ENCODE data around the gene ACAP2. TPM values are rescaled to one million over a fixed set of nuclear protein-coding genes. Genes with fewer than 3 reads are reported as not detected.

ACAP2 gene
- total and polyA plus RNA-seq, 5 donors, result 5.3 to 23.4 (median 21.0) TPM

DNA sequence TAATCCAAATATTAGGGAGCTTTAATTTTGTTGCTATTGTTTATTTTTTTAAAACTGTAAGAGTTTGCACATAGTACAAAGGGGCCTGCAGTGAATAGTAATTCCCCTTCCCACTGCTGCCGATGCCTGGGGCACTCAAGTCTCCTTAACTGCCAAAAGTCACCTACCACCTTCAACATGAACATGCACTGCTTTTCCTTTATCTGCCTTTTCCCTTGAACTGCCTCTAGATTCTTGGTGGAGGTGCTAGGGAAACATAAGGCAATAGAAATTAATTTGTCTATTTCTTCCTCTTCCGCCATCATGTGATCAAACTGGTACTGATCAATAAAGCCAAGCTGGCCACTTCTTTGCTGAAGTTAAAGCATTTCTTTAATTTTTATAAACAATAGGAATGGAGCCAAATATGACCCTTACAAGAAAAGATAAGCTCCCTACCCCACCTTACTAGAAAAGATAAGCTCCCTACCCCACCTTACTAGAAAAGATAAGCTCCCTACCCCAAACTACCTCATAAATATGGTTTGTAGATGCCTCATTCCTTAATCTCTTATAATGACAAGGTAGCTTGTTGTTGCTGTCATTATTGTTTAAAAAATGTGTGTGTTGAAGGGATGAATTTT lies 17.4 kb upstream of the ACAP2 start:
- Histone ChIP-seq H3K27ac (ENCODE audit: low read length) (no peak overlapping the region), H3K4me1 (ENCODE audit: control insufficient read depth, insufficient read depth, low read length) (no peaks in the 10 kb centered on the region), H3K4me3 (ENCODE audit: low read length) (no peak overlapping the region), H3K9me3 (ENCODE audit: control insufficient read depth, low read length) (no peaks in the 10 kb centered on the region), H3K27me3 (ENCODE audit: control insufficient read depth, insufficient read depth) (no peaks in the 10 kb centered on the region)
- DNase-seq, result no peak
- WGBS, result 93% methylated on average over 2 of the region's 2 CpGs
- intact Hi-C loops (cut with DNase I), result no loop called here
- no peak for ATAC-seq

DNA sequence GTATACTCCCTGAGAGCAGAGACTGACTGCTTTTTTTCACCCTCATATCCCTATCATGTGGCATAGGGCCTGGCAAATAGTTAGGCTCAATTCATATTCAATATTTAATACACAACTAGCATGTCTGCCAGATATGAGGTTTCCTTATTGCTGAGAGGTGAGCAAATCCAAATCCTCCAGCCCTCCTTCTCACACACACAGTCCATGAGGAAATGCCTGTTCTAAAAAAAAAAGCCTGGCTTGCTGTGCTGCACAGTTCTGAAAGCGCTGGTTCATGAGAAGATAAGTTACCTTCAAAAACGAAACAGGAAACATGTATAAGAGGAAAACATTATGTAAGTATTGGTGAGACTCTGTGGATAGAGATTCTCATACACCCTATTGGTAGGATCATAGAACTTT lies 15.5 kb upstream of the ACAP2 start:
- ATAC-seq, result peak; percentile 51 to 63
- intact Hi-C loops (cut with DNase I), result no loop called here

GRCh38 chr3:195455789-195456188 lies 13.0 kb upstream of the ACAP2 start:
- no peak for DNase-seq
- no peak for ATAC-seq
- Histone ChIP-seq H3K27ac (ENCODE audit: low read length) (no peak overlapping the region), H3K27me3 (ENCODE audit: control insufficient read depth, insufficient read depth) (no peaks in the 10 kb centered on the region), H3K4me1 (ENCODE audit: control insufficient read depth, insufficient read depth, low read length) (peaks cover 3% of the 10 kb centered on the region), H3K4me3 (ENCODE audit: low read length) (no peak overlapping the region), H3K9me3 (ENCODE audit: control insufficient read depth, low read length) (no peaks in the 10 kb centered on the region)
- 92% methylated on average over 7 of the region's 7 CpGs for WGBS
- intact Hi-C loops (cut with DNase I), result no loop called here

More for the DNA sequence above, 15.5 kb upstream of the ACAP2 start:
- no peak overlapping the region for H3K4me3 ChIP-seq (ENCODE audit: low read length)
- H3K4me1 ChIP-seq (ENCODE audit: control insufficient read depth, insufficient read depth, low read length), result no peaks in the 10 kb centered on the region
- no peak for DNase-seq
- no peaks in the 10 kb centered on the region for H3K9me3 ChIP-seq (ENCODE audit: control insufficient read depth, low read length)
- 22% methylated on average over 2 of the region's 2 CpGs for WGBS
- H3K27ac ChIP-seq (ENCODE audit: low read length), result no peak overlapping the region
- no peaks in the 10 kb centered on the region for H3K27me3 ChIP-seq (ENCODE audit: control insufficient read depth, insufficient read depth)

DNA sequence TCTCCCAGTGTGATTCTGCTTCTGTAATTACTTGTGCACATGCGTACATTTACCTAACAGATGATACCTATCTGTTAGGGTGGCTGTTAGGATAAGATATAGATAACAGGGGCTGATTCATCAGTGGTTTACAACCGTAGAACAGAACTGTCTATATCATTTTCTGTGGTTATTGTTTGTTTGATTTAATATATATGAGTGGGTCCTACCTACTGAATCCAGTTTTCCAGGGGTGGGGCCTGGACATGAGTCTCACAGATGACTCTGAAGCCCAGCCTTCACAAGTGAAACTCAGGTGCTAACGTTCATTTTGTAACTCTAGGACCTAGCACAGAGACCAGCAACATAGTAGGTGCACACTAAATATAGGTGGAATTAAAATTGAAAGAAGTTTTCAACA lies 10.4 kb upstream of the ACAP2 start:
- Histone ChIP-seq H3K27me3 (ENCODE audit: control insufficient read depth, insufficient read depth) (no peaks in the 10 kb centered on the region), H3K4me3 (ENCODE audit: low read length) (no peak overlapping the region), H3K27ac (ENCODE audit: low read length) (no peak overlapping the region), H3K9me3 (ENCODE audit: control insufficient read depth, low read length) (no peaks in the 10 kb centered on the region), H3K4me1 (ENCODE audit: control insufficient read depth, insufficient read depth, low read length) (peaks cover 6% of the 10 kb centered on the region)
- intact Hi-C loops (cut with DNase I), result no loop called here
- no peak for DNase-seq
- no peak for ATAC-seq
- WGBS, result 90% methylated on average over 3 of the region's 3 CpGs

DNA sequence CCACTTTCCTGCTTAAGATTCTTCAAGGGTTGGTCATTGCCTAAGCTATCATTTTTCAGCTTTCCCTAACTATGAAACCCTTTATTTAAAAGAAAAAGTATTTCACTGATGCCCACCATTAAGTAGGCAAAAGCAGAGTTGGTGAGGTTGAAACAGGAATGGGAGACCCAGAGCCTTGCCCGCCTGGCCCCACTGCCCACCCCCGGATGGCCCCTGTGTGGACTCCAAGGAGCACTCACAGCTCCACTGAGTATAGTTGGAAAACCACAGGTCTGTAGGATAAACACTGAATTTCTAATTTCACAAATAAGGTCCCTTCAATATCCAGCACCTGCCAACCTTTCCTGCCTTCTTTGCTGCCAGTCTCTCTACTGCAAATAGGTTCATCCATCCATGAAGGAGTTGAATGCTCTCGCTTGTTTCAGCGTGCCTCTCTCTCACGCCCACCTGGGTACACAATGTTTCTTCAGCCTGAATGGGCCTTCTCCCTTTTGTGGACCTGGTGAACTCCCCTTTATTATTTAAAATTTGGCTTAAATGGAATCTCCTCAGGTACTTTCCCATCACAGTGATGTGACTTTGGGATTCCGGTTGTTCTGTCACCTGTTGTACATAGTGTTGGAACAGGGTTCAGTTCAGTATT lies 8.7 kb upstream of the ACAP2 start:
- no peak for DNase-seq
- peaks cover 6% of the 10 kb centered on the region for H3K4me1 ChIP-seq (ENCODE audit: control insufficient read depth, insufficient read depth, low read length)
- intact Hi-C loops (cut with DNase I), result no loop called here
- no peaks in the 10 kb centered on the region for H3K27me3 ChIP-seq (ENCODE audit: control insufficient read depth, insufficient read depth)
- H3K9me3 ChIP-seq (ENCODE audit: control insufficient read depth, low read length), result no peaks in the 10 kb centered on the region
- no peak for ATAC-seq
- H3K4me3 ChIP-seq (ENCODE audit: low read length), result no peak overlapping the region
- WGBS, result 97% methylated on average over 6 of the region's 6 CpGs
- no peak overlapping the region for H3K27ac ChIP-seq (ENCODE audit: low read length)

- DNase-seq (no peak), ATAC-seq (peak; percentile 76 to 81)
- no peaks in the 10 kb centered on the region for H3K27me3 ChIP-seq (ENCODE audit: control insufficient read depth, insufficient read depth)
- peak overlapping the region; percentile 49 for H3K27ac ChIP-seq (ENCODE audit: low read length)
- H3K9me3 ChIP-seq (ENCODE audit: control insufficient read depth, low read length), result no peaks in the 10 kb centered on the region
- 35% methylated on average over 5 of the region's 5 CpGs for WGBS
- intact Hi-C loops (cut with DNase I), result no loop called here
- no peak overlapping the region for H3K4me3 ChIP-seq (ENCODE audit: low read length)
- H3K4me1 ChIP-seq (ENCODE audit: control insufficient read depth, insufficient read depth, low read length), result peaks cover 6% of the 10 kb centered on the region
These were observed 8.0 kb upstream of the ACAP2 start for GRCh38 chr3:195450731-195451229.

- no peak for DNase-seq
- H3K27ac ChIP-seq (ENCODE audit: low read length), result no peak overlapping the region
- ATAC-seq, result no peak
- 98% methylated on average over 12 of the region's 12 CpGs for WGBS
- intact Hi-C loops (cut with DNase I), result no loop called here
- peaks cover 6% of the 10 kb centered on the region for H3K4me1 ChIP-seq (ENCODE audit: control insufficient read depth, insufficient read depth, low read length)
- no peaks in the 10 kb centered on the region for H3K27me3 ChIP-seq (ENCODE audit: control insufficient read depth, insufficient read depth)
- H3K4me3 ChIP-seq (ENCODE audit: low read length), result no peak overlapping the region
- no peaks in the 10 kb centered on the region for H3K9me3 ChIP-seq (ENCODE audit: control insufficient read depth, low read length)
These were observed 5.5 kb upstream of the ACAP2 start for GRCh38 chr3:195448205-195448875.

GRCh38 chr3:195447201-195447600 lies 4.4 kb upstream of the ACAP2 start:
- Histone ChIP-seq H3K9me3 (ENCODE audit: control insufficient read depth, low read length) (no peaks in the 10 kb centered on the region), H3K27me3 (ENCODE audit: control insufficient read depth, insufficient read depth) (no peaks in the 10 kb centered on the region), H3K4me3 (ENCODE audit: low read length) (no peak overlapping the region), H3K4me1 (ENCODE audit: control insufficient read depth, insufficient read depth, low read length) (peaks cover 6% of the 10 kb centered on the region), H3K27ac (ENCODE audit: low read length) (no peak overlapping the region)
- no peak for ATAC-seq
- WGBS, result 96% methylated on average over 6 of the region's 6 CpGs
- intact Hi-C loops (cut with DNase I), result no loop called here
- DNase-seq, result no peak

DNA sequence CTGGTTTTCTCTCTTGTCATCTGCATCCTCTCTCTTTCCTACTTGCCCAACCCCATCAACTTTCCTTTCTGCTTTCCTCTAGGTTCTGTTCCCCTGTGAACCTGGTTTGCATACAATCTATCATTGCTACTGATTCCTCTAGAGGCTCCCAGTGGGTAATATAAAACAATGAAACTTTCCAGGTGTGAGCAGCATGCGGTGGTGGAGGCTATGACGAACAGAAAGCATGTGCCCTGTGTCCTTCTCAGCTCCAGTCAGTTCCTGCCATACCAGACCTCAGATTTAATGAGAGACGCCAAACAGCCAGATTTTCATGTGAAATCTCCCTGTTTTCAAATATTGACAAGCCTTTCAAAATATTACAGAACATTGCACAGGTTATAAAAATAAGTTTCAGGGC lies 3.5 kb upstream of the ACAP2 start:
- no peaks in the 10 kb centered on the region for H3K27me3 ChIP-seq (ENCODE audit: control insufficient read depth, insufficient read depth)
- peaks cover 6% of the 10 kb centered on the region for H3K4me1 ChIP-seq (ENCODE audit: control insufficient read depth, insufficient read depth, low read length)
- no peak overlapping the region for H3K4me3 ChIP-seq (ENCODE audit: low read length)
- 86% methylated on average over 3 of the region's 3 CpGs for WGBS
- H3K27ac ChIP-seq (ENCODE audit: low read length), result no peak overlapping the region
- intact Hi-C loops (cut with DNase I), result no loop called here
- DNase-seq (no peak), ATAC-seq (no peak)
- no peaks in the 10 kb centered on the region for H3K9me3 ChIP-seq (ENCODE audit: control insufficient read depth, low read length)

DNA sequence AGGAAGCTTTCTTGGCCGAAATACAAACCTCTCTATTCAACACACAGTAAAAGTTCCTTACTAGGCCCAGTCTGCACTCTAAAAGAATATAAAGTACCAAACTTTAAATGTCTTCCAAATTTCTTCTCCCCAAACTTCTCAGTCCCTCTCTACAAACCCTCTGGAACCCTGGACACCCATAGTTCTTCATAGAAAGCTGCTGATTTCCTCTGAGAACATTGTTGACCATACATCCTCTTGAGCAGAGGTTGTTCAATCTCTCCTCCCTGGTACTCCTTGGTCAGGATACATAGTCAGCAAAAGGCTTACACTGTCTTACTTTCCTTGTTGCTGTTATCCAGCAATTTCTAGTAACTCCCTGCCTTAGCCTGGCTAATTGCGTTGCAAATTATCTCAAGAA lies 3.1 kb upstream of the ACAP2 start:
- no peak for DNase-seq
- WGBS, result 72% methylated on average over 2 of the region's 2 CpGs
- Histone ChIP-seq H3K4me3 (ENCODE audit: low read length) (no peak overlapping the region), H3K9me3 (ENCODE audit: control insufficient read depth, low read length) (no peaks in the 10 kb centered on the region), H3K27ac (ENCODE audit: low read length) (no peak overlapping the region), H3K4me1 (ENCODE audit: control insufficient read depth, insufficient read depth, low read length) (peaks cover 4% of the 10 kb centered on the region), H3K27me3 (ENCODE audit: control insufficient read depth, insufficient read depth) (no peaks in the 10 kb centered on the region)
- intact Hi-C loops (cut with DNase I), result no loop called here
- no peak for ATAC-seq

DNA sequence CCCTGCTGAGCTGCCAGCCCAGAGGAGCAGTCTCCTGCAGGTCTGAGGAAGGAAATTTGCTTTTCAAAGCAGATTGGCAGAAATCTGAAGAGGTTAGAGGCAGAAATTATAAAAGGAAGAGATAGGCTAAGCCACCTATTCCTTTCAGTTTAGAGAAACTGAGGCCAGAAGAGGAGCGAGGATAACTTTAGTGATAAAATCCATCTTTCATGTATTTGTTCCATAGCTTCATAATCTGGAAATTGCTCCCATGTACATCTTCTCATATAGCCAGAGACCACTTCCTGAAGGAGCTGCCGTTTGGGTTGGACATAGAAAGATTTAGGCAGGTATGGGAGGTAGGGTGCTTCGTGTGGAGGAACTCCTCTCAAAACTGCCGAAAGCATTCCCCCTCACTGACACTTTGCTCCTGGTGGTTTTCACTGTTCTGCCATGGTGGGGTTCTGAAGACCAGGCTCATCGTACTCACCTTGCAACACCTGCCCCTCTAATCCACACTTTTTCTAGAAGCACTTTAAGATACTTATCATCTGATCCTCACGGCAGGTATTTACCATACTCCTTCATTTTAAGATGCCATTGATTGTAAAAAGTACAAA lies 670 bp upstream of the ACAP2 start:
- no peaks in the 10 kb centered on the region for H3K9me3 ChIP-seq (ENCODE audit: control insufficient read depth, low read length)
- no peak for ATAC-seq
- intact Hi-C loops (cut with DNase I), result no loop called here
- H3K27ac ChIP-seq (ENCODE audit: low read length), result peak overlapping the region; percentile 11
- peak overlapping the region; percentile 18 for H3K4me3 ChIP-seq (ENCODE audit: low read length)
- H3K4me1 ChIP-seq (ENCODE audit: control insufficient read depth, insufficient read depth, low read length), result no peaks in the 10 kb centered on the region
- no peak for DNase-seq
- 18% methylated on average over 6 of the region's 6 CpGs for WGBS
- no peaks in the 10 kb centered on the region for H3K27me3 ChIP-seq (ENCODE audit: control insufficient read depth, insufficient read depth)
